HG02759 (cell line): ENCODE measurements around the gene LARGE1.

Experiments used
- ATAC-seq: cut with Tn5 transposase; IDR thresholded peaks from one replicate; pipeline ENCODE4 v1.9.1; 2021; ENCODE audit warnings: mild to moderate bottlenecking, moderate library complexity; ENCODE audit not compliant: unreplicated experiment

LARGE1 gene

DNA sequence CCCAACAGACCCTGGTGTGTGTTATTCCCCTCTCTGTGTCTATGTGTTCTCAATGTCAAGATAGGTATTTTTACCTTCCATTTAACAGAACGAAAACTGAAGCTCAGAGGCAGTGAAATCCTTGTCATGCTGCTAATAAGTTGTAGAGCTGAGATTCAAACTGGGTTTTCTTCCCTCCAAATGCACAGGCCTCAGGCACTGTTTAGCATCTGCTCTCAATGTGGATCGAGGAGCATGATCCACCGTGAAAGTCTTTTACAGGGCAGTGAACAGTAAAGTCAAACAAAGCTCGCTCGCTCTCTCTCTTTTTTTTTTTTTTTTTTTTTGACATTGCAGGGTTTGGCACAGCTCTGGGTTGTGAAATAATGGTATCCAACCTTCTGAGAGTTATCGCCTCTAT, 461.1 kb downstream of the LARGE1 start:
- no peak for ATAC-seq

DNA sequence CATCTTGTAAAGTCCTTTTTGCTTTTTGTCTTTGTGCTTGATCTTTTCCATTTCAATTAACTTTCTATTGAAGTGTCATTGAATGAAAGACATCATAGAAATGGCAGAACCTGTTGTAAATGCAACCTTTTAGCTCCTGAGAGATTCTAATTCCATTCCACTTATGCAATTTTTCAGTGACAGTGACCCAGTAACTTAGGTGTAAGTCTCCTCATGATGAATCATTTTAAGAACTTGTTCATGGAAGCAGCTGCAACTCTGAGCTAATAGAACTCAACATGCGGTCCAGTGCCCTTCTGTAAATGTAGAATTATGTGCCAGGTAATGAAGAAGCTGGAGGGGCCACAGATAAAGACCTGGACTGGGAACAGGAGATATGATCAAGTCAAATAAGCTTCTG, 463.8 kb downstream of the LARGE1 start:
- no peak for ATAC-seq

DNA sequence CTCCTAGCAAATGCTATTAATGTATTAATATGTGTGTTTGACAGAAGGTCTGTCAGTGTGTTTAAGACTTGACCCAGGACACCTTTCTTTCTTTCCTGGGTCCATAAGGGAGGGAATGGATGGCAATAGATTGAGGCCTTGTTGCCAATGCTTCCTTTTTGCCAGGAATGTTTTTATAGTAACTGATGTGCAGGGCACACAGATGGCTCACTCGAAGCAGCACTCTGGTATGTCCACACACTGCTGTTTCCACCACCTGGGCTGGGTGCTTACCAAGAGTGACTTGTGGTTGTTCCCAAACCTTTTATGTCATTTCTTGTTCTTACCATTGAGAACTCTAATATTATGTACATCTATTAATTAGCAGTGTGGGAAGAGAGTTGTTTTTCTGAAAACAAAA, 465.2 kb downstream of the LARGE1 start:
- no peak for ATAC-seq

GRCh38 chr22:33451866-33452469, 468.3 kb downstream of the LARGE1 start:
- no peak for ATAC-seq

- no peak for ATAC-seq
Observed at GRCh38 chr22:33450756-33451155, 469.5 kb downstream of the LARGE1 start.

DNA sequence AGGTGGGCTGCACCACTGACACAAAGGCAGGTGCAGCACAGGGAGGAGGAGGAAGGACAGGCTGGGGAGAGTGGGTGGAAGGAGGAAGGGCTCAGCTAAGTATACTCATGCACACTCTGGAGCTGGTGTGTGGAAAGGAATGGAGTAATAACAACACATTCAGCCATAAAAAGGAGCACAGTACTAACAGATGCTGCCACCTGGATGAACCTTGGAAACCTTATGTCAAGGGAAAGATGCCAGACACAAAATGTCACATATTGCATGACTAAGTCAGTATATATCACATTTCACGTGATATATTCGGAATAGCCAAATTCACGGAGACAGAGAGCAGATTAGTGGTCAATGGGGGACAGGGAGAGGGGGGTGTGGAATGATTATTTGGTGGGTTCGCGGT, 472.5 kb downstream of the LARGE1 start:
- ATAC-seq = no peak

GRCh38 chr22:33443683-33444082, 476.6 kb downstream of the LARGE1 start:
- no peak for ATAC-seq

DNA sequence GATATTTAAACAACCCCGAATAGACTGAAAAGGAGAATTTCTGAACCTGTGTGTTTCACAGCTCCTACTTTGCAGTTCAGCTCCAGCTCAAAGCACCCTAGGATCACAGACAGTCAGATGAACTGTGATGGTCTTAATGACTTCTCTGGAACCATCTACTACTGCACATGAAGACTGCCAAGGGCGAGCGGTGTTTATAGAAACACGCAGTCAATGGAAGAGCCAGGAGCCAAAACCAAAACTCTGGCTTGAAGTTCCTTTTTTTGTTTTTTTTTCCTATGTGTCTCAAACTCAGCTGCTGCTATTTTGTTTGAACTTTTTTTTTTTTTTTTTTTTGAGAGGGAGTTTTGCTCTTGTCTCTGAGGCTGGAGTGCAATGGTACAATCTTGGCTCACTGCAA, 479.5 kb downstream of the LARGE1 start:
- no peak for ATAC-seq

- no peak for ATAC-seq
Observed at GRCh38 chr22:33438273-33438672, 482.0 kb downstream of the LARGE1 start.

- ATAC-seq = no peak
Observed at GRCh38 chr22:33431300-33431699, 489.0 kb downstream of the LARGE1 start.

GRCh38 chr22:33429281-33429680, 491.0 kb downstream of the LARGE1 start:
- ATAC-seq = no peak

DNA sequence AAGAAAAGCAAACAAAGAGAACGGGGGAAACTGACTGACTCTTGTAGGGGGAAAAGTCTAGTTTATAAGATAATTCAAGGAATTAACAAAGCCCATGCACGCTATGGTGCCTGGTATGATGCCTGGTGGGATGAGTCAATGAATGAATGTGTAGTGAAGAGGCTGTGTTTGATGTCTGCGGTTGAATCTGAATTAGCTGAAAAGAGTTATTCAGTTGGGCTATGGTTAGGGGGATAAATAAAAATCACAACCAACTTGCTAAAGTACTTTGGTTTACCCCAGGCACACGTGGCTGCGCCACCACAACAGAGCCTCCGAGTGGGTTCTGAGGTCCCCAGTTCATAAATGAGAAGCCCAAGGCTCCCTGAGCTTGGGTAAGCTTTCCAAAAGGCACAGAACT, 492.8 kb downstream of the LARGE1 start:
- no peak for ATAC-seq

DNA sequence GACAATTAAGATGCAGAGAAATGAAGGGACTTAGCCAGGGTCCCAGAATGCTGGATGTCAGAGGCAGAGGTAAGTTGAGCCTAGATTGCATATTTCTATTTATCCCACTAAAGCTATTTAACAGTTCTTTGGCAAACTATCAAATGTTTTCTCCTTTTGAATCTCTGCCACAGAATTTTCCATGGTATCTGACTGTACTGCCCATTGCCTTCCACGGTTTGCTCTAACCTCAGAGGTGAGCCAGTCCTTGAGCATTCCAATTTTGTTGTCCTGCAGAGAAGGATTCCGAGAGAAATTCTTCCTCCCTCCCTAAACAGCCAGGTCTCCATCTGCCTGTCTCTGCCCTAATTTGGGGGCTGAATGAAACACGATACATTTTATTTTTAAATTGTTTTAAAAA, 493.8 kb downstream of the LARGE1 start:
- no peak for ATAC-seq

- no peak for ATAC-seq
Observed at GRCh38 chr22:33421859-33422258, 498.4 kb downstream of the LARGE1 start.

DNA sequence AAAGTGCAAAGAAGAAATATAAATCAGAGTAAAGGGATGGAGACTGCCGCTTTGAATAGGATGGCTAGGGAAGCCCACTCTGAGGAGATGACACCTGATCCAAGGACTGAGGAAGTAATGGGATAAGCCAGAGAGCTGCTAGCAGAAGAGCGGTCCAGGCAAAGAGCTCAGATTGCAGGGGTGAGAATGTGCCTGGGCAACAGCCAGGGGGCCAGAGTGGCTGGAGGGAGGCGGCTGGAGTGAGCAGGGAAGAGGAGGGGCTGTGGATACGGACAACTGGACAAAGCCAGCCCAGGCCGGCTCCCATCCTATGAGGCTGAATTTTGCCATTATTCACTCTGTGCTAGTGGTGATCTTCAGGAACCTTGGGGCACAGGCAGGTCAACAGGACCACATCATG, 501.8 kb downstream of the LARGE1 start:
- no peak for ATAC-seq

GRCh38 chr22:33415401-33415800, 504.9 kb downstream of the LARGE1 start:
- ATAC-seq = no peak

DNA sequence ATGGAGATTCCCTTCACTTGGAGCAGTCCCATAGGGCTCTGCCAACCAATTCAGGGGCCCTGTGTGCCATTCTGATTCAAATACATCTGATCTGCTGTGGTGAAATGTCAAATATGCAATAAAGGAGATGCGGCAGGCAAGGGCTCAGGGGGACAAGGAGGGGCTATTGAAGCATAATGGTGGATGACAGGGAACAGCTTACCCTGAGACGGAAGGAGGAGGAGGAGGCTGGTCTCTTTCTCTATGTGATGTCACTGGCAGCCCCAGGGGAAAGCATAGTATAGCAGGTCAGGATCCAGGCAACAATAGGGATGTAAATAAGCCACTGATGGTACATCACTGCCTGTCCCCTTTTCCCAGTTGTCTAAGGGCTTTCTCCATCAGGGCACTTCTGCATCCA, 511.2 kb downstream of the LARGE1 start:
- no peak for ATAC-seq

GRCh38 chr22:33405194-33405593, 515.1 kb downstream of the LARGE1 start:
- no peak for ATAC-seq

GRCh38 chr22:33404723-33405122, 515.6 kb downstream of the LARGE1 start:
- ATAC-seq = no peak

GRCh38 chr22:33402325-33402724, 518.0 kb downstream of the LARGE1 start:
- ATAC-seq = no peak

DNA sequence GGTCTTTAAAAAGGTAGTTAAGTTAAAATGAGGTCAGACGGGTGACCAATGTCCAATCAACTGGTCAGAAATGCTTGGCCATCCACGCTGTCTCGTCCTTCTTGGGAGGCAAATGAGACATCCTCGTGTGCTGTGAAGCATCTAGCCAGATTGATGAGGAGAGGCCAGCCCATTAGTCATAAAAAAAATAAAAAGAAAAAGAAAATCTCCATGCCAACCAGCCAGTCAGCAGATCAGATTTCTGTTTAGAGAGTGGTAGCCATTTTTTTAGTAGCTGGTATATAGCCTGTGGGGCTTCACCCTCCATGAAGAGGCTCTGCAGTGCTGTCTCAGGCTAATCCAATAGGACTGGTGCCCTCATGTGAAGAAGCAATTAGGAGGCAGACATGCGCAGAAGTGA, 519.0 kb downstream of the LARGE1 start:
- ATAC-seq = no peak

- no peak for ATAC-seq
Observed at GRCh38 chr22:33400891-33401290, 519.4 kb downstream of the LARGE1 start.

GRCh38 chr22:33400061-33400840, 520.0 kb downstream of the LARGE1 start:
- no peak for ATAC-seq
